ENCODE results near the gene MSH4. TPM values are rescaled to one million over a fixed set of nuclear protein-coding genes. Genes with fewer than 3 reads are reported as not detected.
"Not testable (repeated sequence)": the region's sequence is repeated elsewhere in the genome, so short reads cannot be mapped to it uniquely, and the experiment has no call there.

The MSH4 gene
- total RNA-seq (ENCODE audit: low replicate concordance) = 0.09 and 0.16 TPM in 2 replicates

GRCh38 chr1:75796376-75797272 is at the start of gene MSH4:
Gene MSH4 (plus strand): TSS chr1:75796882. CDS start chr1:75796986, 104 bp downstream.
- H3K4me3 ChIP-seq (ENCODE audit: low read depth, low read length) = no peak within 1 kb of the TSS
- DNase-seq (ENCODE audit: low read depth) = no peak
- TF ChIP-seq CTCF (IDR thresholded peaks at IDR 0.05; ENCODE audit: insufficient read depth, low read length) = no peak

DNA sequence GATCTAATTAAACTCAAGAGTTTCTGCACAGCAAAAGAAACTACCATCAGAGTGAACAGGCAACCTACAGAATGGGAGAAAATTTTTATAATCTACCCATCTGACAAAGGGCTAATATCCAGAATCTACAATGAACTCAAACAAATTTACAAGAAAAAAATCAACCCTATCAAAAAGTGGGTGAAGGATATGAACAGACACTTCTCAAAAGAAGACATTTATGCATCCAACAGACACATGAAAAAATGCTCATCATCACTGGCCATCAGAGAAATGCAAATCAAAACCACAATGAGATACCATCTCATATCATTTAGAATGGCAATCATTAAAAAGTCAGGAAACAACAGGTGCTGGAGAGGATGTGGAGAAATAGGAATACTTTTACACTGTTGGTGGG is 39.5 kb upstream of the MSH4 start:
- H3K4me3 ChIP-seq (ENCODE audit: low read depth, low read length); DNase-seq (ENCODE audit: low read depth): not testable (repeated sequence)

DNA sequence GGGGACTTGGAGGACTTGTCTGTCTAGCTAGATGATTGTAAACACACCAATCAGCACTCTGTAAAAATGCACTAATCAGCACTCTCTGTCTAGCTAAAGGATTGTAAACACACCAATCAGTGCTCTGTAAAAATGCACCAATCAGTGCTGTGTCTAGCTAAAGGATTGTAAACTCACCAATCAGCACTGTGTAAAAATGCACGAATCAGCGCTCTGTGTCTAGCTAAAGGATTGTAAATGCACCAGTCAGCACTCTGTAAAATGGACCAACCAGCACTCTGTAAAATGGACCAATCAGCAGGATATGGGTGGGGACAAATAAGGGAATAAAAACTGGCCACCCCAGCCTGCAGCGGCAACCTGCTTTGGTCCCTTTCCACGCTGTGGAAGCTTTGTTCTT is 38.1 kb upstream of the MSH4 start:
- H3K4me3 ChIP-seq (ENCODE audit: low read depth, low read length); DNase-seq (ENCODE audit: low read depth): not testable (repeated sequence)

- DNase-seq (ENCODE audit: low read depth) = no peak
- H3K4me3 ChIP-seq (ENCODE audit: low read depth, low read length) = no peak overlapping the region
- TF ChIP-seq CTCF (IDR thresholded peaks at IDR 0.05; ENCODE audit: insufficient read depth, low read length) = no peak
These were observed 32.5 kb upstream of the MSH4 start for GRCh38 chr1:75764057-75764655.

GRCh38 chr1:75765697-75766355 is 30.9 kb upstream of the MSH4 start:
- TF ChIP-seq CTCF (IDR thresholded peaks at IDR 0.05; ENCODE audit: insufficient read depth, low read length) = no peak
- H3K4me3 ChIP-seq (ENCODE audit: low read depth, low read length) = no peak overlapping the region
- DNase-seq (ENCODE audit: low read depth) = peak; percentile 80

GRCh38 chr1:75768016-75768415 is 28.7 kb upstream of the MSH4 start:
- no peak overlapping the region for H3K4me3 ChIP-seq (ENCODE audit: low read depth, low read length)
- no peak for TF ChIP-seq CTCF (IDR thresholded peaks at IDR 0.05; ENCODE audit: insufficient read depth, low read length)
- DNase-seq (ENCODE audit: low read depth) = no peak

GRCh38 chr1:75770761-75771160 is 25.9 kb upstream of the MSH4 start:
- TF ChIP-seq CTCF (IDR thresholded peaks at IDR 0.05; ENCODE audit: insufficient read depth, low read length) = no peak

More at GRCh38 chr1:75770761-75771160, 25.9 kb upstream of the MSH4 start:
- H3K4me3 ChIP-seq (ENCODE audit: low read depth, low read length) = no peak overlapping the region
- DNase-seq (ENCODE audit: low read depth) = no peak

Data from fibroblast of the aortic adventitia (primary cell).